ENCODE results near the gene CENPF. TPM values are rescaled to one million over a fixed set of nuclear protein-coding genes. Genes with fewer than 3 reads are reported as not detected.

The CENPF gene
- total and polyA plus RNA-seq, 8 donors, result 0.15 to 43.2 (median 6.8) TPM

- no peak for TF ChIP-seq CTCF (IDR thresholded peaks at IDR 0.05)
- TF ChIP-seq EP300 (IDR thresholded peaks at IDR 0.05), result no peak
- TF ChIP-seq POLR2A (IDR thresholded peaks at IDR 0.05), result no peak
- no peak for TF ChIP-seq POLR2AphosphoS5 (IDR thresholded peaks at IDR 0.05)
- Histone ChIP-seq H3K4me1 (peaks cover 0 to 7% (median 0%) of the 10 kb centered on the region in 4 donors), H3K27ac (no peak overlapping the region), H3K9me3 (no peaks in the 10 kb centered on the region), H3K4me3 (no peak overlapping the region), H3K27me3 (no peaks in the 10 kb centered on the region), H3K36me3 (no peaks in the 10 kb centered on the region)
- DNase-seq, result no peak
- 96 to 99% (median 99%) methylated on average over 10 of the region's 10 CpGs for WGBS, 5 donors
- intact Hi-C loops (cut with DNase I; ENCODE audit: low total_unique reads), result no loop called here
Observed at GRCh38 chr1:214645712-214646111, 42.7 kb downstream of the CENPF start.

GRCh38 chr1:214648801-214649200 is 45.8 kb downstream of the CENPF start:
- no peaks in the 10 kb centered on the region for H3K9me3 ChIP-seq
- H3K27me3 ChIP-seq, result no peaks in the 10 kb centered on the region
- H3K36me3 ChIP-seq, result no peaks in the 10 kb centered on the region
- WGBS, 5 donors, result 48 to 73% (median 59%) methylated on average over 3 of the region's 3 CpGs
- intact Hi-C loops (cut with DNase I; ENCODE audit: low total_unique reads), result no loop called here
- TF ChIP-seq CTCF (IDR thresholded peaks at IDR 0.05) (no peak), POLR2AphosphoS5 (IDR thresholded peaks at IDR 0.05) (no peak), POLR2A (IDR thresholded peaks at IDR 0.05) (no peak), EP300 (IDR thresholded peaks at IDR 0.05) (no peak)
- DNase-seq, result no peak
- peaks cover 0 to 7% (median 0%) of the 10 kb centered on the region in 4 donors for H3K4me1 ChIP-seq
- H3K27ac ChIP-seq, result no peak overlapping the region
- no peak overlapping the region for H3K4me3 ChIP-seq

GRCh38 chr1:214649607-214650006 is 46.6 kb downstream of the CENPF start:
- intact Hi-C loops (cut with DNase I; ENCODE audit: low total_unique reads), result no loop called here
- WGBS, 5 donors, result 97 to 100% (median 98%) methylated on average over 2 of the region's 2 CpGs
- DNase-seq, result no peak

GRCh38 chr1:214650664-214651063 is 47.7 kb downstream of the CENPF start:
- 93 to 100% (median 96%) methylated on average over 4 of the region's 4 CpGs for WGBS, 5 donors
- H3K27ac ChIP-seq, result no peak overlapping the region
- TF ChIP-seq EP300 (IDR thresholded peaks at IDR 0.05), result no peak
- no peak for TF ChIP-seq CTCF (IDR thresholded peaks at IDR 0.05)
- no peak for TF ChIP-seq POLR2AphosphoS5 (IDR thresholded peaks at IDR 0.05)
- peaks cover 0 to 6% (median 0%) of the 10 kb centered on the region in 4 donors for H3K36me3 ChIP-seq
- H3K27me3 ChIP-seq, result no peaks in the 10 kb centered on the region
- H3K4me1 ChIP-seq, result peaks cover 0 to 7% (median 0%) of the 10 kb centered on the region in 4 donors
- H3K9me3 ChIP-seq, result no peaks in the 10 kb centered on the region
- no peak for DNase-seq
- intact Hi-C loops (cut with DNase I; ENCODE audit: low total_unique reads), result no loop called here
- no peak overlapping the region for H3K4me3 ChIP-seq

More at GRCh38 chr1:214649607-214650006, 46.6 kb downstream of the CENPF start:
- Histone ChIP-seq H3K27ac (no peak overlapping the region), H3K9me3 (no peaks in the 10 kb centered on the region), H3K36me3 (no peaks in the 10 kb centered on the region), H3K4me1 (peaks cover 0 to 7% (median 0%) of the 10 kb centered on the region in 4 donors), H3K27me3 (no peaks in the 10 kb centered on the region), H3K4me3 (no peak overlapping the region)
- TF ChIP-seq EP300 (IDR thresholded peaks at IDR 0.05) (no peak), POLR2AphosphoS5 (IDR thresholded peaks at IDR 0.05) (no peak)

GRCh38 chr1:214657299-214657698 is 54.3 kb downstream of the CENPF start:
- no peak overlapping the region for H3K27ac ChIP-seq
- 86 to 98% (median 95%) methylated on average over 2 of the region's 2 CpGs for WGBS, 5 donors
- no peak for TF ChIP-seq POLR2AphosphoS5 (IDR thresholded peaks at IDR 0.05)
- TF ChIP-seq POLR2A (IDR thresholded peaks at IDR 0.05), result no peak
- no peak for TF ChIP-seq CTCF (IDR thresholded peaks at IDR 0.05)
- no peak for TF ChIP-seq EP300 (IDR thresholded peaks at IDR 0.05)
- DNase-seq, result no peak
- H3K36me3 ChIP-seq, result peaks cover 0 to 8% (median 0%) of the 10 kb centered on the region in 4 donors
- peaks cover 0 to 4% (median 0%) of the 10 kb centered on the region in 4 donors for H3K4me1 ChIP-seq
- intact Hi-C loops (cut with DNase I; ENCODE audit: low total_unique reads), result no loop called here
- no peak overlapping the region for H3K4me3 ChIP-seq
- H3K9me3 ChIP-seq, result no peaks in the 10 kb centered on the region
- no peaks in the 10 kb centered on the region for H3K27me3 ChIP-seq
